Naive thymus-derived CD4-positive, alpha-beta T cell (primary cell): ENCODE results near the gene CAMTA1. TPM values are rescaled to one million over a fixed set of nuclear protein-coding genes. Genes with fewer than 3 reads are reported as not detected.
A peak's percentile ranks its signal among the peaks of the same experiment; 100 is the strongest.

Experiments used
- ATAC-seq: fragments of 150-1000 bp; cut with Tn5 transposase; 2 replicates; pipeline ENCODE4 v1.10.0; 2021; ENCODE audit warnings: mild to moderate bottlenecking, moderate library complexity
- CTCF ChIA-PET: fragments of 350-600 bp; sonication (Branson Sonifier 250); formaldehyde crosslinking; loops from one replicate; lab custom pipeline; 2021; ENCODE audit warnings: antibody characterized with exemption; lab: Charles Lee
- POLR2A ChIA-PET: fragments of 350-600 bp; sonication (Branson Sonifier 250); formaldehyde crosslinking; loops from one replicate; lab custom pipeline; 2021; ENCODE audit warnings: antibody characterized with exemption, inconsistent platforms; lab: Charles Lee
- DNase-seq, 9 donors: peaks; one replicate each; pipeline versions ENCODE4 v3.0.0 to v3.0.0-alpha.2; 2020 to 2022; ENCODE audit warnings: mixed read lengths in 1 of 9
- H3K27ac ChIP-seq: one replicate; pipeline ENCODE4 v1.7.0; 2013; ENCODE audit warnings: mild to moderate bottlenecking, low read depth, low read length, moderate library complexity
- H3K27me3 ChIP-seq, 2 donors: one replicate each; pipeline ENCODE4 v1.7.0; 2013; ENCODE audit warnings: low read length in 2 of 2, mild to moderate bottlenecking in 2 of 2, moderate library complexity in 2 of 2; ENCODE audit not compliant: control insufficient read depth in 2 of 2, insufficient read depth in 2 of 2
- H3K36me3 ChIP-seq, 3 experiments: 1 replicate in 2 of 3; 2 replicates in 1 of 3; pipeline ENCODE4 v1.7.0; 2013; ENCODE audit warnings: low read length in 3 of 3, mild to moderate bottlenecking in 3 of 3, moderate library complexity in 1 of 3; ENCODE audit not compliant: insufficient read depth in 3 of 3, control insufficient read depth in 2 of 3
- H3K4me1 ChIP-seq, 2 donors: one replicate each; pipeline ENCODE4 v1.7.0; 2013; ENCODE audit warnings: low read length in 2 of 2, mild to moderate bottlenecking in 2 of 2, moderate library complexity in 1 of 2; ENCODE audit not compliant: control insufficient read depth in 2 of 2, insufficient read depth in 2 of 2
- H3K4me3 ChIP-seq: 2 replicates; pipeline ENCODE4 v1.7.0; 2013; ENCODE audit warnings: mild to moderate bottlenecking, low read length
- H3K9me3 ChIP-seq, 3 experiments: 1 replicate in 2 of 3; 2 replicates in 1 of 3; pipeline ENCODE4 v1.7.0; 2013; ENCODE audit warnings: low read length in 3 of 3; ENCODE audit not compliant: control insufficient read depth in 2 of 3
- H3K27ac Mint-ChIP-seq, 9 donors: one replicate each; pipeline ENCODE4 v1.8.0; 2020 to 2022; ENCODE audit warnings: mixed read lengths in 9 of 9, mild to moderate bottlenecking in 8 of 9, moderate library complexity in 5 of 9, inconsistent platforms in 2 of 9
- H3K27me3 Mint-ChIP-seq, 5 donors: one replicate each; pipeline ENCODE4 v1.8.0; 2021 to 2022; ENCODE audit warnings: mixed read lengths in 5 of 5, mild to moderate bottlenecking in 1 of 5
- H3K36me3 Mint-ChIP-seq, 5 donors: one replicate each; pipeline ENCODE4 v1.8.0; 2020 to 2022; ENCODE audit warnings: mixed read lengths in 5 of 5, mild to moderate bottlenecking in 3 of 5, inconsistent platforms in 1 of 5
- H3K4me1 Mint-ChIP-seq, 7 donors: one replicate each; pipeline ENCODE4 v1.8.0; 2020 to 2022; ENCODE audit warnings: mixed read lengths in 7 of 7, mild to moderate bottlenecking in 3 of 7, inconsistent platforms in 1 of 7
- H3K4me3 Mint-ChIP-seq, 10 donors: one replicate each; pipeline ENCODE4 v1.8.0; 2020 to 2022; ENCODE audit warnings: mild to moderate bottlenecking in 10 of 10, mixed read lengths in 10 of 10, moderate library complexity in 6 of 10, inconsistent platforms in 2 of 10
- H3K9me3 Mint-ChIP-seq, 11 donors: one replicate each; pipeline ENCODE4 v1.8.0; 2020 to 2022; ENCODE audit warnings: mixed read lengths in 11 of 11, mild to moderate bottlenecking in 4 of 11, inconsistent platforms in 1 of 11, moderate library complexity in 1 of 11
- intact Hi-C, 2 donors: fragments of 100-400 bp; cut with micrococcal nuclease; formaldehyde crosslinking; loops; one replicate each; pipeline ENCODE4 v1.15.1; 2023
- polyA plus RNA-seq, 2 donors: library from polyadenylated mRNA; unstranded; fragments of 300-500 nt; fragmentation: Illumina TruSeq; gene quantifications; one replicate each; pipeline ENCODE4 v1.2.3, GENCODE V29; 2021
- total RNA-seq, 6 experiments: library from RNA in 5 of 6; stranded (reverse) in 5 of 6; gene quantifications; 1 replicate in 5 of 6; 2 replicates in 1 of 6; pipeline ENCODE4 v1.2.3 and lab custom pipeline; 2021 to 2026

CAMTA1 gene
- total and polyA plus RNA-seq, 7 experiments from 2014 or later, result 38.1 to 68.6 (median 42.6) TPM

DNA sequence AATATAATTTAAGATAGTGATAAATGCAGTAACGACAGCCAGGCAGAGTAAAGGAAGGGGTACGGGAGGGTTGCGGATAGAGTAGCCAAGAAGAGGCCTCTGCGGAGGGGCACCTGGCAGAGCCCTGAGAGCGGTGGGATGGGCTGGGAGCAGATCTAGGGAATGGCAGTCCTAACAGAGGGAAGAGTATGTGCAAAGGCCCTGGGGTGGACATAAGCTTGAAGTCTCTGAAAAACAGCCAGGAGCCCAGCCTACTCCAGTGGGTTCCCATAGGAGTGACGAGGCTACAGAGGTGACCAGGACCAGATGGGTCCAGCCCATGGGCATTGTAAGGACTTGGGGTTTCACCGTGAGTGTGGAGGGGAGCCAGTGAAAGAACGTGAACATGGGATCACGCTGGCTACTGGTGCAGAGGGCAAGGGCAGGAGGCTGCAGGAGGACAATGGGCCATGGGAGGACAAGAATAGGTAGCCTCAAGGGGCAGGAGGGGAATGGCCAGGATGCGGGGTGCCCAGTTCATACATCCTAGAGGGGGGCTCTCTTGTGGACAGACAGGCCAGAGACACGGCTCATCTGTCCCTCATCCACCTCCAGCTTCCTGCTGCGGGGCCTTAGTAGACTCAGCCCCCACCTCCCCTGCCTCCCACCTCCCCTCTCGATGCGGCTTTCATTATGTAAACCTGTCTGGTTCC lies 800.1 kb downstream of the CAMTA1 start:
- DNase-seq, result peak in 1 of 9 donors; percentile 18
- H3K9me3 Mint-ChIP-seq, result no peaks in the 10 kb centered on the region
- no peaks in the 10 kb centered on the region for H3K36me3 Mint-ChIP-seq
- no peak overlapping the region for H3K4me3 Mint-ChIP-seq
- no peak overlapping the region for H3K27ac Mint-ChIP-seq
- intact Hi-C loops, result no loop called here
- Histone ChIP-seq H3K4me1 (no peaks in the 10 kb centered on the region), H3K4me3 (no peak overlapping the region), H3K27me3 (no peaks in the 10 kb centered on the region), H3K9me3 (no peaks in the 10 kb centered on the region), H3K36me3 (no peaks in the 10 kb centered on the region), H3K27ac (no peak overlapping the region)
- peaks cover 0 to 6% (median 0%) of the 10 kb centered on the region in 5 donors for H3K27me3 Mint-ChIP-seq
- POLR2A ChIA-PET, result no interaction called here
- CTCF ChIA-PET, result no interaction called here
- H3K4me1 Mint-ChIP-seq, result peaks cover 0 to 1% (median 0%) of the 10 kb centered on the region in 7 donors
- ATAC-seq, result no peak

DNA sequence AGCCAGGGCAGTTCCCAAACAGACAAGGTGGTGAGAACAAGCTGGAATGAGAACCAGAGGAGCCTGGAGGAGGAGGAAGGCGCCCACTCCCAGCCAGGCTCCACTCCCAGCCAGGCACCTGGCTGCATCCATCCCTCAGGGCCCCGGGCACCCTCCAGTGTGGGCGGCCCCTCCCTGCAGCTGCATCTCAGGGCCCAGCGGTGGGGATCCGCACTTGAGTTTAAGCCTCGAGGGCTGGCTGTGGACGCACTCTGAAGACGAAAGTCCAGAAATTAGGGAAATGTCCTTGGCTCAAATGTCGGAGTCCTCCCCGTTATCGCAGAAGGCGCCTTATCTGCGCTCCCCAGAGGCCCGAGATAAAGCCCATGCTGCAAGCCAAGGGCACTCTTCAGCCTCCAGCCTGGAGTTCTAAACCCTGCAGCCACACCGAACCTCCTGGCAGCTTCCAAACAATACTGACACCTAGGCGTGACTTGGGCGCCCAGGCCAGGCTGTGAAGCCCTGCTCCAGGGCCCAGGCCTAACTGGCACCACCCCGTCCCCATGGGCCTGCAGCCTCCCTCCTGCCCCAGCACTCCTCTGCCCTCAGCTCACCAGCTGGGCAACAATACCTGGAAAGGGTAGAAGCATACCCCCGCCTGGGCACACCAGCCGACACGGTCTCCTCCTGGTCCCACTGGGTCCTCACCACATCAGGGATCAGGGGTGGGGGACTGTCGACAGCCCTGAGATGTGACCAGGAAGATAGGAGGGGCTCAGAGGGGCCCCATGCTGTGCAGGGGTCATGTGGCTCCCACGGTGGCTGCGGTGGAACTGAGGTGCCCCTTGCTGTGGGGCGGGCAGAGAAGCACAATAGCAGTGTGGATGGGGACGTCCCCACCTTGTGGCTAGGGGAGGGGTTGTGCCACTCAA lies 801.0 kb downstream of the CAMTA1 start:
- Mint-ChIP-seq H3K27me3 (peaks cover 0 to 6% (median 0%) of the 10 kb centered on the region in 5 donors), H3K4me3 (no peak overlapping the region)
- POLR2A ChIA-PET, result no interaction called here

DNA sequence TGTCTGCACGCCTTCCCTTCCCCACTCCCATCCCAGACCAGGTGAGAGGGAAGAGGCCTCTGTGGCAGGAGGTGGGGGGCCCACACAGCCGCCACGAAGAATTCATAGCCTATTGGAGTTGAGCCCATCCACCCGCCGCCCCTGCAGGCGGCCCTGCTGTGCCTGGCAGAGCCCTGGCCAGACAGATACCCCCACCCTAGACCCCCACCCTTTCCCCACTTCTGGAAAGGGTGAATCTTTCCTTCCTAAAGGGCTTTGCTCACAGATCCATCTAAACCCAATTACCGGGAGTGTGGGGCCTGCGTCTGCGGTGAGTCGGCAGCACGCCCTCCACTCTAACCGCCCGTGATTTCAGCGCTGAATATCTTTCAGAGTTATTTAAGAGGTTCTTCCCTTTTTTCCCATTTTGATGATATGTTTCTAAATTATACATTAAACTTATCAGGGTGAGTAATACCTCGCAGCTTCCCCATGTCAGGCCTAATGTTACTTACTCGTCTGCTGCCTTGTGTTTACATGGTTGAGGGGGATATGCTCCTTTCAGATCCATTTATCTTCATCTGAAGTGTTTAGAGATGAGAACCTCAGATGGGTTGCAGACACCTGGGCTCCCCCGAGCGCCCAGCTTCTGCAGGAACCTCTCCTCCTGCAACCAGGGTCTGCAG lies 802.0 kb downstream of the CAMTA1 start:
- no peak for DNase-seq
- Histone ChIP-seq H3K4me3 (no peak overlapping the region), H3K36me3 (no peaks in the 10 kb centered on the region), H3K27me3 (no peaks in the 10 kb centered on the region), H3K4me1 (no peaks in the 10 kb centered on the region), H3K27ac (no peak overlapping the region), H3K9me3 (no peaks in the 10 kb centered on the region)
- intact Hi-C loops, result no loop called here
- Mint-ChIP-seq H3K4me1 (peaks cover 0 to 1% (median 0%) of the 10 kb centered on the region in 7 donors), H3K27me3 (peaks cover 0 to 6% (median 0%) of the 10 kb centered on the region in 5 donors), H3K27ac (peak overlapping the region in 1 of 9 donors; percentile 27), H3K9me3 (no peaks in the 10 kb centered on the region), H3K4me3 (no peak overlapping the region), H3K36me3 (no peaks in the 10 kb centered on the region)
- CTCF ChIA-PET, result no interaction called here
- POLR2A ChIA-PET, result no interaction called here
- ATAC-seq, result no peak

More for the DNA sequence above, 801.0 kb downstream of the CAMTA1 start:
- H3K27me3 ChIP-seq, result no peaks in the 10 kb centered on the region
- Mint-ChIP-seq H3K4me1 (peaks cover 0 to 1% (median 0%) of the 10 kb centered on the region in 7 donors), H3K27ac (no peak overlapping the region), H3K9me3 (no peaks in the 10 kb centered on the region), H3K36me3 (no peaks in the 10 kb centered on the region)
- H3K36me3 ChIP-seq, result no peaks in the 10 kb centered on the region
- DNase-seq (no peak), ATAC-seq (no peak)
- no peaks in the 10 kb centered on the region for H3K9me3 ChIP-seq
- CTCF ChIA-PET, result no interaction called here
- no peaks in the 10 kb centered on the region for H3K4me1 ChIP-seq
- intact Hi-C loops, result no loop called here
- no peak overlapping the region for H3K27ac ChIP-seq
- no peak overlapping the region for H3K4me3 ChIP-seq

DNA sequence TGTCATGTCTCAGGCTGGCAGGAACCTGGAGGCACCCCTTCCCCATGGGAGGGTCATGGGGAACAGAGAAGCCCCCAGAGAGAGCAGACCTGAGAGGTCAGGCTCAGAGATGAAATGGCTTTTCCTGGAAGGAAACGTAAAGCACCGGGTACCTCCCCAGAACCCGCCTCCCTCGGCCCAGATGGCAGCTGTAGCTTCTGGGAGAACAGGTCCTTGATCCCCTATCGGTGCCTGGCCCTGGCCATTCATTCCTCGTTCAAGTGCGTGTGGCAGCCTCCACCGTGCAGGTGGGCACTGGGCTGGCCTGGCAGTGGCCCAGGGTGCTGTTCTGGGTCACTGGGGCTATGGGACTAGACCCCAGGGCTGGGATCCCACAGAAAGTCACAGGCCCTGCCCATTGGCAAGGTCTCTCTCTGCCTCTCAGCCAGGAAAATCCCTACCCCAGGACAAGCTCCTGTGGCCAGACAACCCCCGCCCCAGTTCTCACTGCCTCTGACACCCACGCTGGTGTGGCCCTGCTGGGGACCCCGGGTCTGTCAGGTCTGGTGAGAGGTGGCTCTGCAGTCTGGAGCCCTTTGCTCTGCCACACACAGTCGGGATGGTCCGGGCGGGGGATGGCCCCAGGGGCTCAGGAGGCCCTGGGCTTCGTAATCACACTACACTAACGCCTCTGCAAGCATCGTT lies 802.7 kb downstream of the CAMTA1 start:
- no peak for DNase-seq
- Mint-ChIP-seq H3K36me3 (no peaks in the 10 kb centered on the region), H3K9me3 (no peaks in the 10 kb centered on the region), H3K4me1 (peaks cover 0 to 1% (median 0%) of the 10 kb centered on the region in 7 donors), H3K27ac (no peak overlapping the region), H3K27me3 (peaks cover 0 to 5% (median 0%) of the 10 kb centered on the region in 5 donors), H3K4me3 (no peak overlapping the region)
- Histone ChIP-seq H3K27me3 (no peaks in the 10 kb centered on the region), H3K27ac (no peak overlapping the region), H3K9me3 (no peaks in the 10 kb centered on the region), H3K4me1 (no peaks in the 10 kb centered on the region), H3K4me3 (no peak overlapping the region), H3K36me3 (no peaks in the 10 kb centered on the region)
- no peak for ATAC-seq
- intact Hi-C loops, result no loop called here
- POLR2A ChIA-PET, result no interaction called here
- CTCF ChIA-PET, result no interaction called here

DNA sequence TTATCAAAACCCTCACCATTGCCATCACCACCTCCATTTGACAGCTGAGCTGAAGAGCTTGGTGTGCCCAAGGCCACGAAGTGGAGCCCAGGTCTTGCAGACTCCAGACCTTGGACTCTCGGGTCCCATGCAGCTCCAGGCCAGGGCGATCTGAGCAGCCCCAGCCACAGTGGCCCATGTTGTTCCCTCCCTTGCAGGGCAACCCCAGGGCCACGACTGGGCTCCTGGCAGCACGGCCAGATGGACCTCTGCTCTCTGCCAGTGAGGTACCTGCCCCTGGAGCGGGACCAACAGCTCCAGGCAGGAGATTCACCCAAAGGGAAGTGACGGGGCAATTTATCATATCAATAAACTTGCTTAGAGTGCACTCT lies 803.2 kb downstream of the CAMTA1 start:
- Mint-ChIP-seq H3K36me3 (no peaks in the 10 kb centered on the region), H3K9me3 (no peaks in the 10 kb centered on the region), H3K27ac (no peak overlapping the region), H3K27me3 (peaks cover 0 to 4% (median 0%) of the 10 kb centered on the region in 5 donors), H3K4me3 (no peak overlapping the region), H3K4me1 (peaks cover 0 to 1% (median 0%) of the 10 kb centered on the region in 7 donors)
- no peaks in the 10 kb centered on the region for H3K4me1 ChIP-seq
- no peaks in the 10 kb centered on the region for H3K36me3 ChIP-seq
- no peaks in the 10 kb centered on the region for H3K27me3 ChIP-seq
- ATAC-seq (no peak), DNase-seq (no peak)
- H3K27ac ChIP-seq, result no peak overlapping the region
- POLR2A ChIA-PET, result no interaction called here
- CTCF ChIA-PET, result no interaction called here
- H3K4me3 ChIP-seq, result no peak overlapping the region
- no peaks in the 10 kb centered on the region for H3K9me3 ChIP-seq
- intact Hi-C loops, result no loop called here

DNA sequence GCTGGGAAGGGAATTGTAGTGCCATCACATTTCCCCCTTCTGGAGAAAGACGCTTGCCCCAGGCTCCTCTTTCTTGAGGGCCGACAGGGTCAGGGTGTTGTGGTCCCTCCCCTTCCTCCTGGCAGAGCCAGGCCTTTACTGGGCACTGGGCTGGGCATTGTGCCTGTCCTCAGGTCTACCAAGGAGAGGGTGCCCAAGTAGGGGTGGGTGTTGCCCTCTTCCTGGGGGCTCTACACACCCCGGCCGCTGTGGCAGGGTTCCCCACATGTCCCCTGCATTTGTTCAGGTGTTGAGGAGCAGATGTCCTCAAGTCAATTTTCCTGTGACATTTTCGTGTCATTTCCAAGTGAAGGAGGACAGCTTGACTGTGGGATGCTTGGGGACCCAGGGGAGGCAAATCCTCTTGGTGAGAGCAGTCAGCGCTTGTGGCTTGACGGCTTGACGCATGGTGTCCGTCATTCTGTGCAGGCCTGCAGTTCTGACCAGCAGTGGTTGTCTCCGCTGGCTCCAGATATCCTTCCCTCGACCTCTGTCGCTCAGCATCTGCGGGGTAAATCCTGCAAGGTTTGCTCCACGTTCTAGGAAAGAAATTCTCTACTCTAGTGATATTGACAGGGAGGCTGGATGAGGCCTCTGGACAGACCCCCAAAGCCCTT lies 804.0 kb downstream of the CAMTA1 start:
- ChIA-PET POLR2A (no interaction called here), CTCF (no interaction called here)
- intact Hi-C loops, result no loop called here
- H3K4me1 Mint-ChIP-seq, result no peaks in the 10 kb centered on the region
- H3K9me3 Mint-ChIP-seq, result no peaks in the 10 kb centered on the region
- ATAC-seq (no peak), DNase-seq (no peak)
- H3K36me3 Mint-ChIP-seq, result no peaks in the 10 kb centered on the region
- Histone ChIP-seq H3K27ac (no peak overlapping the region), H3K36me3 (no peaks in the 10 kb centered on the region), H3K4me1 (no peaks in the 10 kb centered on the region), H3K27me3 (no peaks in the 10 kb centered on the region), H3K4me3 (no peak overlapping the region), H3K9me3 (no peaks in the 10 kb centered on the region)
- H3K27ac Mint-ChIP-seq, result no peak overlapping the region
- peaks cover 0 to 8% (median 0%) of the 10 kb centered on the region in 5 donors for H3K27me3 Mint-ChIP-seq
- no peak overlapping the region for H3K4me3 Mint-ChIP-seq
